Measurements from ENCODE around the gene HOXA13.

The HOXA13 gene

GRCh38 chr7:27193335-27194001, 6.4 kb downstream of the HOXA13 start:
- DNase-seq (ENCODE audit: extremely low read depth in 1 of 2, low read depth in 1 of 2), result no peak

GRCh38 chr7:27192546-27193334, 7.2 kb downstream of the HOXA13 start:
- no peak for DNase-seq (ENCODE audit: extremely low read depth in 1 of 2, low read depth in 1 of 2)

- DNase-seq (ENCODE audit: extremely low read depth in 1 of 2, low read depth in 1 of 2), result no peak
These were observed 7.9 kb downstream of the HOXA13 start for GRCh38 chr7:27191833-27192545.

- DNase-seq (ENCODE audit: extremely low read depth in 1 of 2, low read depth in 1 of 2), result no peak
These were observed 8.6 kb downstream of the HOXA13 start for GRCh38 chr7:27191161-27191731.

- no peak for DNase-seq (ENCODE audit: extremely low read depth in 1 of 2, low read depth in 1 of 2)
These were observed 9.7 kb downstream of the HOXA13 start for GRCh38 chr7:27189997-27190748.

- no peak for DNase-seq (ENCODE audit: extremely low read depth in 1 of 2, low read depth in 1 of 2)
These were observed 10.4 kb downstream of the HOXA13 start for GRCh38 chr7:27189295-27189996.

GRCh38 chr7:27188386-27189294, 11.3 kb downstream of the HOXA13 start:
- no peak for DNase-seq (ENCODE audit: extremely low read depth in 1 of 2, low read depth in 1 of 2)

GRCh38 chr7:27187475-27188385, 12.2 kb downstream of the HOXA13 start:
- DNase-seq (ENCODE audit: extremely low read depth in 1 of 2, low read depth in 1 of 2), result no peak

GRCh38 chr7:27186668-27187474, 13.0 kb downstream of the HOXA13 start:
- DNase-seq (ENCODE audit: extremely low read depth in 1 of 2, low read depth in 1 of 2), result no peak

- no peak for DNase-seq (ENCODE audit: extremely low read depth in 1 of 2, low read depth in 1 of 2)
These were observed 13.8 kb downstream of the HOXA13 start for GRCh38 chr7:27185854-27186667.

GRCh38 chr7:27185013-27185853, 14.7 kb downstream of the HOXA13 start, which contains the start of gene HOXA11:
Gene HOXA11, minus strand, starts transcription at chr7:27185232. Its CDS starts 88 bp downstream, at chr7:27185144.
- no peak for DNase-seq (ENCODE audit: extremely low read depth in 1 of 2, low read depth in 1 of 2)

GRCh38 chr7:27184337-27185012, 15.4 kb downstream of the HOXA13 start:
- no peak for DNase-seq (ENCODE audit: extremely low read depth in 1 of 2, low read depth in 1 of 2)

GRCh38 chr7:27183682-27184336, 16.1 kb downstream of the HOXA13 start:
- no peak for DNase-seq (ENCODE audit: extremely low read depth in 1 of 2, low read depth in 1 of 2)

All from activated CD8-positive, alpha-beta memory T cell treated with anti-CD3 and anti-CD28 coated beads for 1 hour (primary cell).